HG03439 (cell line): ENCODE measurements around the gene PCDHB2.
"Not testable (repeated sequence)": the region's sequence is repeated elsewhere in the genome, so short reads cannot be mapped to it uniquely, and the experiment has no call there.

Source experiments
- ATAC-seq: cut with Tn5 transposase; IDR thresholded peaks from one replicate; pipeline ENCODE4 v1.9.1; 2021; ENCODE audit warnings: mild to moderate bottlenecking, moderate library complexity; ENCODE audit not compliant: unreplicated experiment

PCDHB2 gene

GRCh38 chr5:141135718-141136266 lies 41.4 kb downstream of the PCDHB2 start:
- ATAC-seq: no peak

- not testable (repeated sequence) for ATAC-seq
Measured at GRCh38 chr5:141137346-141137745, 42.9 kb downstream of the PCDHB2 start.
